Ovary (tissue), 9 donors: ENCODE results near the gene ASIC2. TPM values are rescaled to one million over a fixed set of nuclear protein-coding genes. Genes with fewer than 3 reads are reported as not detected.

ENCODE experiments used
- DNase-seq, 5 donors: peaks; one replicate each; pipeline ENCODE4 v3.0.0-alpha.2; 2019 to 2020
- H3K27ac ChIP-seq, 2 donors: fragments of 200-600 bp; one replicate each; pipeline versions ENCODE4 v1.5.1 to v1.8.0; 2019 to 2022
- H3K27me3 ChIP-seq: fragments of 200-600 bp; one replicate; pipeline ENCODE4 v1.8.0; 2022
- H3K36me3 ChIP-seq: fragments of 200-600 bp; sonication (generic); one replicate; pipeline ENCODE4 v1.5.1; 2019
- H3K4me1 ChIP-seq: one replicate; pipeline ENCODE4 v1.8.1; 2013; ENCODE audit warnings: mild to moderate bottlenecking, moderate library complexity; ENCODE audit not compliant: insufficient read depth
- H3K4me3 ChIP-seq: fragments of 200-600 bp; sonication (generic); one replicate; pipeline ENCODE4 v1.5.1; 2017
- H3K9me3 ChIP-seq, 2 donors: fragments of 200-600 bp in 1 of 2; sonication (generic) in 1 of 2; one replicate each; pipeline versions ENCODE4 v1.5.1 to v1.8.1; 2013 to 2019; ENCODE audit warnings: mild to moderate bottlenecking in 1 of 2, moderate library complexity in 1 of 2
- CTCF ChIP-seq, 3 donors: fragments of 450-650 bp in 2 of 3; fragments of 200-600 bp in 1 of 3; IDR thresholded peaks; one replicate each; pipeline versions ENCODE4 v1.5.1 to v1.8.0; 2016 to 2022; ENCODE audit warnings: antibody characterized with exemption in 3 of 3, mild to moderate bottlenecking in 1 of 3
- EP300 ChIP-seq: sonication (generic); formaldehyde crosslinking; IDR thresholded peaks from one replicate; pipeline ENCODE4 v1.6.1; 2017; ENCODE audit warnings: antibody characterized with exemption
- POLR2A ChIP-seq: fragments of 450-650 bp; IDR thresholded peaks from one replicate; pipeline ENCODE4 v1.6.1; 2017; ENCODE audit warnings: antibody characterized with exemption, mild to moderate bottlenecking, moderate library complexity
- WGBS, 3 donors: extraction: QIAGEN DNeasy Blood & Tissue Kit in 1 of 3; methylation state at CpG; one replicate each; pipeline versions ENCODE4 v1.1.5 to v1.1.7; 2013 to 2017; 5-methylcytosine and 5-hydroxymethylcytosine counted together
- intact Hi-C, 4 donors: fragments of 100-400 bp; cut with DNase I; formaldehyde crosslinking; loops; one replicate each; pipeline versions ENCODE4 v1.11.0 to v1.15.1; 2022 to 2023
- polyA plus RNA-seq, 2 donors: library from polyadenylated mRNA; stranded (reverse); fragments of 200-250 nt in 1 of 2; fragments of 350-450 nt in 1 of 2; fragmentation: Illumina TruSeq in 1 of 2; extraction: RNeasy Lipid Tissue Mini Kit (QIAGEN cat#74804) in 1 of 2; gene quantifications; one replicate each; pipeline ENCODE4 v1.2.3, GENCODE V29; 2013 to 2014
- total RNA-seq, 7 donors: library from RNA; depleted of rRNA in 2 of 7; stranded (reverse); fragments of >200 nt in 2 of 7; fragmentation: NEBNext Ultra II Directional in 3 of 7; extraction: Animal tissue kit (Norgen Biotek cat#: 25700) in 3 of 7; gene quantifications; one replicate each; pipeline versions ENCODE4 v1.1.0 to v1.2.4, GENCODE V29; 2016 to 2023
- donor health status: DM: no; HTN: no; CAD: no; lungs with moderate emphysema.
- donor health status: DM: no; HTN: no; CAD: no.
- donor health status: Bipolar disorder and iron deficiency.
- donor health status: DM: yes; HTN: yes; CAD: no.
- donor health status: DM: no; HTN: no; CAD: no.
- donor health status: DM: yes; HTN: yes; CAD: no.

The ASIC2 gene
- total and polyA plus RNA-seq, 9 donors, result 0.04 to 1.3 (median 0.24) TPM; not detected in 2

- DNase-seq, result no peak
- no peak for TF ChIP-seq POLR2A
- no peak for TF ChIP-seq EP300
- TF ChIP-seq CTCF (IDR thresholded peaks at IDR 0.05), result no peak
- H3K4me1 ChIP-seq, result peaks cover 6% of the 10 kb centered on the region
- WGBS, 3 donors, result 44 to 48% (median 48%) methylated on average over 1 of the region's 1 CpG
- intact Hi-C loops, result no loop called here
- no peaks in the 10 kb centered on the region for H3K9me3 ChIP-seq
- H3K4me3 ChIP-seq, result no peak overlapping the region
- H3K27me3 ChIP-seq, result no peaks in the 10 kb centered on the region
- no peak overlapping the region for H3K27ac ChIP-seq
- no peaks in the 10 kb centered on the region for H3K36me3 ChIP-seq
Measured at GRCh38 chr17:33294994-33295393, 1.9 kb upstream of the ASIC2 start.

GRCh38 chr17:33292201-33292980 lies 704 bp downstream of the ASIC2 start:
- Histone ChIP-seq H3K27me3 (no peaks in the 10 kb centered on the region), H3K36me3 (no peaks in the 10 kb centered on the region), H3K9me3 (no peaks in the 10 kb centered on the region), H3K27ac (no peak overlapping the region), H3K4me3 (peak overlapping the region; percentile 12), H3K4me1 (peaks cover 6% of the 10 kb centered on the region)
- WGBS, 3 donors, result 1% methylated on average over 38 to 72 of the region's 72 CpGs
- DNase-seq, result peak in 2 of 5 donors; percentile 39 to 42
- intact Hi-C loops, result no loop called here
- no peak for TF ChIP-seq CTCF (IDR thresholded peaks at IDR 0.05)
- no peak for TF ChIP-seq POLR2A
- TF ChIP-seq EP300, result no peak

GRCh38 chr17:33291248-33292200 lies 1.6 kb downstream of the ASIC2 start:
- Histone ChIP-seq H3K9me3 (no peaks in the 10 kb centered on the region), H3K27ac (no peak overlapping the region), H3K4me1 (peaks cover 6% of the 10 kb centered on the region), H3K36me3 (no peaks in the 10 kb centered on the region), H3K27me3 (no peaks in the 10 kb centered on the region), H3K4me3 (peak overlapping the region; percentile 12)
- peak in 1 of 3 donors; percentile 11 for TF ChIP-seq CTCF (IDR thresholded peaks at IDR 0.05)
- TF ChIP-seq EP300, result no peak
- no peak for TF ChIP-seq POLR2A
- DNase-seq, result peak in 2 of 5 donors; percentile 28 to 42
- intact Hi-C loops, result no loop called here
- WGBS, 3 donors, result 1 to 3% (median 1%) methylated on average over 40 to 104 of the region's 104 CpGs

GRCh38 chr17:33290253-33290652 lies 2.8 kb downstream of the ASIC2 start:
- WGBS, 3 donors, result 69 to 76% (median 71%) methylated on average over 8 of the region's 8 CpGs
- no peak overlapping the region for H3K4me3 ChIP-seq
- H3K4me1 ChIP-seq, result peaks cover 6% of the 10 kb centered on the region
- H3K9me3 ChIP-seq, result no peaks in the 10 kb centered on the region
- TF ChIP-seq EP300 (no peak), CTCF (IDR thresholded peaks at IDR 0.05) (no peak), POLR2A (no peak)
- intact Hi-C loops, result no loop called here
- H3K27me3 ChIP-seq, result no peaks in the 10 kb centered on the region
- DNase-seq, result no peak
- H3K36me3 ChIP-seq, result no peaks in the 10 kb centered on the region
- no peak overlapping the region for H3K27ac ChIP-seq
